Tibial nerve (tissue), 4 donors: ENCODE results near the gene RTP4.

Experiments used
- CTCF ChIP-seq, 5 experiments: fragments of 200-600 bp in 3 of 5; fragments of 450-650 bp in 2 of 5; sonication (generic) in 3 of 5; IDR thresholded peaks; one replicate each; pipeline ENCODE4 v1.5.1; 2016 to 2019; ENCODE audit warnings: antibody characterized with exemption in 5 of 5, mild to moderate bottlenecking in 3 of 5, moderate library complexity in 2 of 5
- EP300 ChIP-seq, 2 donors: sonication (generic); formaldehyde crosslinking; IDR thresholded peaks; one replicate each; pipeline ENCODE4 v1.6.1; 2017; ENCODE audit warnings: antibody characterized with exemption in 2 of 2, mild to moderate bottlenecking in 1 of 2

- no peak for TF ChIP-seq CTCF (IDR thresholded peaks at IDR 0.05)
- no peak for TF ChIP-seq EP300 (IDR thresholded peaks at IDR 0.05)
These were observed 15.3 kb upstream of the RTP4 start for GRCh38 chr3:187352581-187353575.
